ENCODE data around the gene METTL2B.

- no peak for TF ChIP-seq CTCF (conservative IDR thresholded peaks at IDR 0.05; ENCODE audit: low read depth, low read length)
- TF ChIP-seq EZH2 (IDR thresholded peaks at IDR 0.05; ENCODE audit: low read length, unreplicated experiment), result no peak
Observed at GRCh38 chr7:128431754-128432153, 44.8 kb upstream of the METTL2B start.

Measured in PC-3 (cell line).